ENCODE results near the gene SPPL3.

SPPL3 gene

GRCh38 chr12:120928864-120929652, 24.9 kb upstream of the SPPL3 start:
- no peaks in the 10 kb centered on the region for H3K27me3 ChIP-seq (ENCODE audit: control insufficient read depth, low read length)
- no peaks in the 10 kb centered on the region for H3F3A ChIP-seq (ENCODE audit: control insufficient read depth, insufficient read depth)
- no peak for TF ChIP-seq CTCF (IDR thresholded peaks at IDR 0.05; ENCODE audit: low read depth, low read length, poor library complexity, severe bottlenecking)

GRCh38 chr12:120925740-120926563, 21.8 kb upstream of the SPPL3 start:
- no peaks in the 10 kb centered on the region for H3K79me2 ChIP-seq (ENCODE audit: control insufficient read depth, low read length)
- H3K27ac ChIP-seq (ENCODE audit: low read depth, low read length), result no peak overlapping the region

More at GRCh38 chr12:120928864-120929652, 24.9 kb upstream of the SPPL3 start:
- Histone ChIP-seq H3K36me3 (ENCODE audit: control insufficient read depth, low read length) (no peaks in the 10 kb centered on the region), H3K4me3 (ENCODE audit: low read length) (no peak overlapping the region), H3K4me2 (ENCODE audit: low read length) (no peak overlapping the region), H3K9me2 (replicated peaks; ENCODE audit: control insufficient read depth, low read length) (no peaks in the 10 kb centered on the region), H3K4me1 (ENCODE audit: control insufficient read depth, low read length) (no peaks in the 10 kb centered on the region), H4K20me1 (ENCODE audit: control insufficient read depth, insufficient read depth, low read depth, low read length) (no peaks in the 10 kb centered on the region), H3K9me3 (ENCODE audit: control insufficient read depth, insufficient read depth, low read length) (no peaks in the 10 kb centered on the region), H3K27ac (ENCODE audit: low read depth, low read length) (no peak overlapping the region), H3K79me2 (ENCODE audit: control insufficient read depth, low read length) (no peaks in the 10 kb centered on the region)

GRCh38 chr12:120922279-120922678, 18.1 kb upstream of the SPPL3 start:
- Histone ChIP-seq H3K27ac (ENCODE audit: low read depth, low read length) (no peak overlapping the region), H3K9me3 (ENCODE audit: control insufficient read depth, insufficient read depth, low read length) (no peaks in the 10 kb centered on the region), H4K20me1 (ENCODE audit: control insufficient read depth, insufficient read depth, low read depth, low read length) (no peaks in the 10 kb centered on the region), H3K36me3 (ENCODE audit: control insufficient read depth, low read length) (no peaks in the 10 kb centered on the region), H3K79me2 (ENCODE audit: control insufficient read depth, low read length) (no peaks in the 10 kb centered on the region), H3K4me1 (ENCODE audit: control insufficient read depth, low read length) (no peaks in the 10 kb centered on the region), H3K9me2 (replicated peaks; ENCODE audit: control insufficient read depth, low read length) (no peaks in the 10 kb centered on the region), H3K4me3 (ENCODE audit: low read length) (no peak overlapping the region), H3K4me2 (ENCODE audit: low read length) (no peak overlapping the region), H3K27me3 (ENCODE audit: control insufficient read depth, low read length) (peaks cover 4% of the 10 kb centered on the region), H3F3A (ENCODE audit: control insufficient read depth, insufficient read depth) (no peaks in the 10 kb centered on the region)
- TF ChIP-seq EZH2phosphoT487 (IDR thresholded peaks at IDR 0.05; ENCODE audit: borderline replicate concordance, low read length) (no peak), CTCF (IDR thresholded peaks at IDR 0.05; ENCODE audit: low read depth, low read length, poor library complexity, severe bottlenecking) (no peak)

More at GRCh38 chr12:120925740-120926563, 21.8 kb upstream of the SPPL3 start:
- Histone ChIP-seq H4K20me1 (ENCODE audit: control insufficient read depth, insufficient read depth, low read depth, low read length) (no peaks in the 10 kb centered on the region), H3K9me2 (replicated peaks; ENCODE audit: control insufficient read depth, low read length) (no peaks in the 10 kb centered on the region), H3K4me1 (ENCODE audit: control insufficient read depth, low read length) (no peaks in the 10 kb centered on the region), H3K9me3 (ENCODE audit: control insufficient read depth, insufficient read depth, low read length) (no peaks in the 10 kb centered on the region), H3K27me3 (ENCODE audit: control insufficient read depth, low read length) (no peaks in the 10 kb centered on the region), H3K4me3 (ENCODE audit: low read length) (no peak overlapping the region), H3K36me3 (ENCODE audit: control insufficient read depth, low read length) (no peaks in the 10 kb centered on the region), H3K4me2 (ENCODE audit: low read length) (no peak overlapping the region), H3F3A (ENCODE audit: control insufficient read depth, insufficient read depth) (no peaks in the 10 kb centered on the region)
- TF ChIP-seq CTCF (IDR thresholded peaks at IDR 0.05; ENCODE audit: low read depth, low read length, poor library complexity, severe bottlenecking) (no peak), EZH2phosphoT487 (IDR thresholded peaks at IDR 0.05; ENCODE audit: borderline replicate concordance, low read length) (no peak)
